Gastrocnemius medialis (tissue), 4 donors: ENCODE measurements around the gene KRT13. TPM values are rescaled to one million over a fixed set of nuclear protein-coding genes. Genes with fewer than 3 reads are reported as not detected.

Source experiments
- ATAC-seq, 2 donors: fragments of 150-250 bp; one replicate each; pipeline ENCODE4 v1.9.1; 2016
- DNase-seq, 2 donors: peaks; one replicate each; pipeline ENCODE4 v3.0.0-alpha.2; 2019
- H3K27ac ChIP-seq, 4 donors: fragments of 200-600 bp; sonication (generic); 1 replicate in 1 of 4; 2 replicates in 3 of 4; pipeline ENCODE4 v1.5.1; 2016 to 2018; ENCODE audit warnings: mild to moderate bottlenecking in 2 of 4, moderate library complexity in 1 of 4
- H3K27me3 ChIP-seq, 3 donors: fragments of 200-600 bp; sonication (generic) in 2 of 3; 1 replicate in 1 of 3; 2 replicates in 2 of 3; pipeline versions ENCODE4 v1.5.1 to v1.6.0; 2016 to 2019; ENCODE audit warnings: mild to moderate bottlenecking in 1 of 3, moderate library complexity in 1 of 3
- H3K36me3 ChIP-seq, 2 donors: fragments of 200-600 bp; sonication (generic) in 1 of 2; one replicate each; pipeline ENCODE4 v1.5.1; 2017 to 2018
- H3K4me1 ChIP-seq, 2 donors: fragments of 200-600 bp; sonication (generic) in 1 of 2; one replicate each; pipeline ENCODE4 v1.5.1; 2016 to 2017; ENCODE audit warnings: mild to moderate bottlenecking in 2 of 2
- H3K4me3 ChIP-seq, 4 donors: fragments of 200-600 bp; sonication (generic) in 3 of 4; 1 replicate in 1 of 4; 2 replicates in 3 of 4; pipeline ENCODE4 v1.5.1; 2016 to 2019; ENCODE audit warnings: mild to moderate bottlenecking in 2 of 4
- H3K9me3 ChIP-seq, 3 donors: fragments of 200-600 bp; sonication (generic) in 2 of 3; 1 replicate in 1 of 3; 2 replicates in 2 of 3; pipeline ENCODE4 v1.5.1; 2016 to 2019
- CTCF ChIP-seq, 5 experiments: fragments of 450-650 bp in 3 of 5; fragments of 200-600 bp in 2 of 5; sonication (generic) in 2 of 5; IDR thresholded peaks in 4 of 5; conservative IDR thresholded peaks in 1 of 5; 1 replicate in 4 of 5; 2 replicates in 1 of 5; pipeline ENCODE4 v1.5.1; 2016 to 2019; ENCODE audit warnings: antibody characterized with exemption in 5 of 5, mild to moderate bottlenecking in 3 of 5, moderate library complexity in 3 of 5
- POLR2A ChIP-seq, 2 donors: fragments of 450-650 bp; IDR thresholded peaks; one replicate each; pipeline ENCODE4 v1.6.1; 2017; ENCODE audit warnings: antibody characterized with exemption in 2 of 2, mild to moderate bottlenecking in 2 of 2, moderate library complexity in 2 of 2
- in situ Hi-C, 4 donors: fragments of 200-750 bp; cut with MboI; loops; one replicate each; pipeline versions ENCODE4 v1.15.0 to v1.8.0; 2017; ENCODE audit warnings: low sequenced_read_pairs in 4 of 4
- intact Hi-C: fragments of 100-400 bp; cut with DNase I; formaldehyde crosslinking; loops from one replicate; pipeline ENCODE4 v1.15.1; 2023; ENCODE audit warnings: low total_unique reads
- total RNA-seq, 4 donors: library from RNA; depleted of rRNA; stranded (reverse); fragments of >200 nt; gene quantifications; one replicate each; pipeline versions ENCODE4 v1.1.0 to v1.2.3, GENCODE V29; 2016

Gene KRT13
- total RNA-seq, 4 donors from 2014 or later = not detected

- intact Hi-C loops (no loop called here), in situ Hi-C loops (loop anchor here (5.0 to 25.0 kb wide), 4 partner anchors 93 to 664 kb away; partner anchors contain the start of gene KRT20 (in 1 of the 4))
- Histone ChIP-seq H3K4me3 (no peak overlapping the region), H3K27ac (no peak overlapping the region), H3K4me1 (peaks cover 8 to 13% of the 10 kb centered on the region in 2 donors), H3K36me3 (no peaks in the 10 kb centered on the region), H3K27me3 (peaks cover 0 to 3% (median 0%) of the 10 kb centered on the region in 3 donors), H3K9me3 (no peaks in the 10 kb centered on the region)
- ATAC-seq = no peak
- no peak for TF ChIP-seq CTCF (IDR thresholded peaks at IDR 0.05 in 4 of 5, conservative IDR thresholded peaks at IDR 0.05 in 1 of 5)
- TF ChIP-seq POLR2A (IDR thresholded peaks at IDR 0.05) = no peak
- no peak for DNase-seq
Measured at GRCh38 chr17:41551365-41551764, 46.0 kb upstream of the KRT13 start.

DNA sequence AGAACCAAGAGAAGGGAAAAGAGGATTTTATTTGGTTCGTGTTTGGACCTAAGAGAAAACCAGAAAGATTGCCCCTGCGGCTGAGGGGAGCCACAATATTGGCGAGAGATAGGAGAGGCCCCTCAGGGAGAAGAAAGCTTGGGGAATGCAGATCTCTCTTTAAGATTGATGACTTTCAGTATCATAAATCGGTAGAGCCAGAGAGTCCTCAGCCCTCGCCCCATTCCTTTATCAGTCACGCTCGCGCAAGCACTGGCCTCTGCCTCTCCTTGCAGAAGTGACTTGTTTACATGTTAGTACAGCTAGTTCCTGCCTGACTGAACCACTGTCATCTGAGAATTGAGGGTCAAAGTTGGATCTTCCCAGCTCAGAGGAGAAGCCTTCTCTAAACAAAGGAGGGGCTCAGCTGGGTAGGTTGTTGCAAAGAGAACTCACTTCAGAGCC, 44.2 kb upstream of the KRT13 start:
- Histone ChIP-seq H3K4me1 (peaks cover 8 to 13% of the 10 kb centered on the region in 2 donors), H3K36me3 (no peaks in the 10 kb centered on the region), H3K4me3 (no peak overlapping the region), H3K9me3 (no peaks in the 10 kb centered on the region), H3K27ac (no peak overlapping the region), H3K27me3 (peaks cover 0 to 3% (median 0%) of the 10 kb centered on the region in 3 donors)
- in situ Hi-C loops = loop anchor here (5.0 to 25.0 kb wide), 7 partner anchors 65 to 662 kb away; partner anchors contain the start of genes KRT20 (in 1 of the 4), KRT35 (in 1 of the 4) and KRT36 (in 1 of the 4)
- TF ChIP-seq CTCF (IDR thresholded peaks at IDR 0.05 in 4 of 5, conservative IDR thresholded peaks at IDR 0.05 in 1 of 5) (no peak), POLR2A (IDR thresholded peaks at IDR 0.05) (no peak)
- DNase-seq = no peak
- intact Hi-C loops = loop anchor here (1.0 to 2.0 kb wide), 3 partner anchors 99 to 640 kb away; no protein-coding TSS in a partner anchor
- ATAC-seq = no peak

DNA sequence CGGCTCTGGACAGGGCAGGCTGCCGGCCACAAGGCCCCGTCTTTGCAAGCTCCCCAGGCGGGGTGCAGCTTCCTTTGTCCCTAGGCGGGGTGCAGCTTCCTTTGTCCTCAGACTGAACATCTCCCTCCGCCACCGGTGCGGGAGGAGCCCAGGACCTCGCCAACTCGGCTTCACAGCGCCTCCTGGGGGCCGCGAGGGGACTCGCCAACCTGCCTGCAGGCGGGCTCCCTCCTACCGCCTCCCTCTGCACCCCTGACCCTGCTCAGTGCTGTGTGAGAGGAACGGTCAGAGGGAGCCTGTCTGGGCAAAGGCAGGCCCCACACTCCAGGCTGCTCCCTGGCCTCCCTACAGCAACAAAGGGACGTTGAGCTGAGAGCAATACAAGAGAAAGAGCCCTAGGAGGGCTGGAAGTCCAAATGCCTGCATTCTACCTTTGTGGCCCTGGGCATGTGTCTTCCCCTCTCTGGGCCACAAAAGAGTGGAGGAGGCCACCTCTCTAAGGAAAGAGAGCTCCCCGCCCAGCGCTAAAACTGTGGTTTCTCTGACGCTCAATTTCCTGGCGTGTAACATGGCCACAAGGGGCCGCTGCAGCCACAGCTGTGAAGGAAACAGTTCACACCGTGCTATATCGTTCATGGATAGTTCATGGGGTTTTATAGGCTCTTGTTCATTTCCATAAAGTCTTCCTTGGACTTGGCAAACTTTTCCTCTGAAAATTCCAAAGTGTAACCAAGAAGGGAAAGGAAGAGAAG, 43.6 kb upstream of the KRT13 start:
- in situ Hi-C loops (loop anchor here in 3 of 4 donors (5.0 to 10.0 kb wide), 4 partner anchors 64 to 642 kb away; partner anchors contain the start of genes KRT35 (in 1 of the 3) and KRT36 (in 1 of the 3)), intact Hi-C loops (loop anchor here (1.0 to 2.0 kb wide), 3 partner anchors 99 to 640 kb away; no protein-coding TSS in a partner anchor)
- TF ChIP-seq CTCF (IDR thresholded peaks at IDR 0.05 in 4 of 5, conservative IDR thresholded peaks at IDR 0.05 in 1 of 5) (peak; percentile 64 to 88 (median 80)), POLR2A (IDR thresholded peaks at IDR 0.05) (no peak)
- Histone ChIP-seq H3K4me1 (peaks cover 8 to 13% of the 10 kb centered on the region in 2 donors), H3K27me3 (peaks cover 0 to 3% (median 0%) of the 10 kb centered on the region in 3 donors), H3K36me3 (no peaks in the 10 kb centered on the region), H3K4me3 (peak overlapping the region in 3 of 4 donors; percentile 4 to 36 (median 17)), H3K27ac (no peak overlapping the region), H3K9me3 (no peaks in the 10 kb centered on the region)
- peak; percentile 86 to 90 for ATAC-seq
- peak; percentile 37 to 56 for DNase-seq

DNA sequence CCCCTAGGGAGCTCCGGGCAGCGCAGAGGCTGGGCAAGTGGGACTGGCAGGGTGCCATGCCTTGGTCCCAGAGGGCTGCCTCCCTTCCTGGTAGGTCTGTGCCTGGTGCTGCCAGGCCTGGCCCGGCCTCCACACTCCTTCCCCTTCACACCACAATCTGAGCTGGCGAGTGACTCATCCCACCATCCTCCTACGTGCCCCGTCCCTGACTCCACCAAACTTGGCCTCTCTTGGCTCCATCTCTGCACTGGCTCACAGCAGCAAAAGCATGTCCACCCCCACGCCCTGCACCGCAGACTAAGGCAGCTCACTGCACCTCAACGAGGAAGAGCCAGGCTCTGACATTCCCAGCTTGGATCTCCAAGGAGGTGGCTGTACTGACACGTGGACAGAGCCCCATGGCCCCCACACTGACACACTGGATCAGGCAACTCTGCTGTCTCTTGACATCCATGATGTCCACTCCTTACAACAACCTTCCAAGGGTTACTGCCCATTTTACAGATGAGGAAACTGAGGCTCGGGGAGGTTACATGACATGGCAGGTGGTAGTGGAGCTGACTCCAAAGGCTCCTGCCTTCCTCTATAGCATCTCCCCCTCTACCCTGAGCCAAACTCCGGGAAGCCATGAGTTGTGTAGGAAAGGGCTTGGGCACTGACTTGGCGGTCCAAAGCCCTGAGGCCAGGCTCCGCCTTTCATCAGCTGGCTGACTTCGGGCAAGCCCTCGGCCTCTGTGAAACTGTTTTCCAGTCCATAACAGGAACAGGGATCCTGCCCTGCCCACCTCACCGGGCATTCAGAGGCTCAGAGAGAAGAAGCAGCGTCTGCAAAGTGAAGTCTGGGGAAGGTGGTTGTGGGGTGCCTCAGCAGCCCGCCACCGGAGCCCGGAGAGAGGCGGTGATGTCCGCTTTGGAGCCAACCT, 42.8 kb upstream of the KRT13 start:
- Histone ChIP-seq H3K27ac (no peak overlapping the region), H3K4me3 (peak overlapping the region in 3 of 4 donors; percentile 4 to 36 (median 17)), H3K4me1 (peaks cover 8 to 13% of the 10 kb centered on the region in 2 donors), H3K9me3 (no peaks in the 10 kb centered on the region), H3K27me3 (peaks cover 0 to 3% (median 0%) of the 10 kb centered on the region in 3 donors), H3K36me3 (no peaks in the 10 kb centered on the region)
- TF ChIP-seq CTCF (IDR thresholded peaks at IDR 0.05 in 4 of 5, conservative IDR thresholded peaks at IDR 0.05 in 1 of 5) (no peak), POLR2A (IDR thresholded peaks at IDR 0.05) (no peak)
- ATAC-seq (no peak), DNase-seq (no peak)
- in situ Hi-C loops = loop anchor here in 3 of 4 donors (5.0 to 10.0 kb wide), 4 partner anchors 63 to 641 kb away; partner anchors contain the start of genes KRT35 (in 1 of the 3) and KRT36 (in 1 of the 3)
- intact Hi-C loops = loop anchor here (2.0 kb wide), 1 partner anchor 119 kb away; no protein-coding TSS in a partner anchor
